GM12872 (cell line): ENCODE measurements around the gene OR2V2.

ENCODE experiments used
- CTCF ChIP-seq: IDR thresholded peaks from 3 replicates; pipeline ENCODE4 v1.5.1; 2011; ENCODE audit warnings: low read depth, mild to moderate bottlenecking, low read length, moderate library complexity; ENCODE audit not compliant: insufficient read depth

OR2V2 gene

DNA sequence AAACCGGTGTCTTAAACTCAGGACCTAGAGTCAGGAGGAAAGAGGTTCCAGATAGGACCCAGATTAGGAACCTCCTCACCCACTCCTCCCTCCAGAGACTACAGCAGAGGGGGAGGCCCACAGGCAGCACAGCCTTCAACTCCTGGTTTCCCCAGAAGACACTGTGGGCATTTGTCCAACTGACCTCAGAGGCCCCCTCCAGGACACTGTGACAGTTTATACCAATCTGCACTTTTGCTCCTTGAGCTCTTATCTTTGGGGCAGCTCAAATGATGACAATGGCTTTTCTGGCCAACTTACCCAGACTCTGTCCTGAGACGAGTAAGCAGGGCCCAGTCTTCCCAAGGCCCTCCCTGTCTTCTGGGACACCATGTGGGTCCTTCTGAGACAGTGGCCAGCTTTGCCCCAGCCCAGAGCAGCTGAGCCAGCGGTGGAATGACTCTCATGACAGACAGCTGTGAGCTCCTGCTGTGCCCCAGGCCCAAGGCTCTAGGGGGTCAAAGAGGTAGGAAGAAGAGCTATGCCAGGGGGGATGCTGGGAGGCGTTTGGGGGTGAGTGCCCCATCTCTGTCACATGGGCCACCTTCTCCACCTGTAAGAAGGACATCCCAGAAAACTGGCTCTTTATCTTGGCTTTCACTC is 14.3 kb downstream of the OR2V2 start:
- no peak for TF ChIP-seq CTCF

DNA sequence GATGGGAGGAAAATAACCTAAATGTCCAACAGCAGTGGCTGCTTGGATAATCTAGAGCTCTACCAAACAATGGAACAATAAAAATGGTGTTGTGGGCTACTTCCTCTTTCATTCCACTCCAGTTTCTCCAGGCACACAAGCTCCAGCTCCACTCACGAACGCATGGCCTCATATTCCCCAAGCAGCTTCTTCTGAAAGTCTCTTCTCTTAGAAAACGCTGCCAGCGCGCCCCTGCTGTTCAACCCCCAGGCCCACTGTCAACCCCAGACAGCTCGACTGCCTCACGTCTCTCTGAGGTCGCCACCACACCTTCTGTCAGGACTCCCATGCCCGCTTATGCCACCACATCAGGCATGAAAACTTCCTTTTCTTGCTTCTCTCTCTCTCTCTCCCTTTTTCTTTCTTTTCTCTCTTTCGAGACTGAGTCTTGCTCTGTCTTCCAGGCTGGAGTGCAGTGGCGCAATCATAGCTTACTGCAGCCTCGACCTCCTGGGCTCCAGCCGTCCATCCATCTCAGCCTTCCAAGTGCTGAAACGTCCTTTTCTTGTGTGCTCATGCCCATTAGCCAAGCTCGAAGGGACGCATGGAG is 16.2 kb downstream of the OR2V2 start:
- TF ChIP-seq CTCF = 0 out of 3 replicates have a peak, but pooled peaks have one; percentile 21

- no peak for TF ChIP-seq CTCF
Measured at GRCh38 chr5:181164076-181164952, 16.9 kb downstream of the OR2V2 start.

GRCh38 chr5:181166812-181167733 is 19.7 kb downstream of the OR2V2 start:
- TF ChIP-seq CTCF = no peak

DNA sequence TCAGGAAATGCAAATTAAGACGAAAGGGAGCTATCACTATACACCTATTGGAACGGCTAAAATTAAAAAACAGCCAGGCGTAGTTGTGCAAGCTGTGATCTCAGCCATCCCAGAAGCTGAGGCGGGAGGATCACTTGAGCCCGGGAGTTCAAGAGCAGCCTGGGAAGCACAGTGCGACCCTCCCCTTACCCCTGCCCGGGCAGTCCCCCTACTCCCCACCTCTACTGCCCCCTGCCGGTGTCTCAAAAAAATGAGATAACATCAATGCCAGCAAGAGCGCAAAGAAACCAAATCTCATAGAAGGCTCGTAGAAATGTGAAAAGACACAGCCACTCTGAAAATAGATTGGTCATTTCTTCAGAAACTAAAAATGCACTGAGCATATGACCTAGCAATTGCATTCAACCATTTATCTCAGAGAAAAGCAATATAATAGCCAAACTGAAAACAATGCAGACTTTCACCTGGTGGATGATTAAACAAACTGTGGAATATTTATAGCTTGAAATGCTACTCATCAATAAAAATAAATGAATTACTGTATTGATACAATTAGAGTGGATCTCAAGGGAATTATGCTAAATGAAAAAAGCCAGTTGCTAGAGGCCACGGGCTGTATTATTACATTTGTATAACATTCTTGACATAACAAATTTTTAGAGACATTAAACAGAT is 20.6 kb downstream of the OR2V2 start:
- peak; percentile 74 for TF ChIP-seq CTCF

DNA sequence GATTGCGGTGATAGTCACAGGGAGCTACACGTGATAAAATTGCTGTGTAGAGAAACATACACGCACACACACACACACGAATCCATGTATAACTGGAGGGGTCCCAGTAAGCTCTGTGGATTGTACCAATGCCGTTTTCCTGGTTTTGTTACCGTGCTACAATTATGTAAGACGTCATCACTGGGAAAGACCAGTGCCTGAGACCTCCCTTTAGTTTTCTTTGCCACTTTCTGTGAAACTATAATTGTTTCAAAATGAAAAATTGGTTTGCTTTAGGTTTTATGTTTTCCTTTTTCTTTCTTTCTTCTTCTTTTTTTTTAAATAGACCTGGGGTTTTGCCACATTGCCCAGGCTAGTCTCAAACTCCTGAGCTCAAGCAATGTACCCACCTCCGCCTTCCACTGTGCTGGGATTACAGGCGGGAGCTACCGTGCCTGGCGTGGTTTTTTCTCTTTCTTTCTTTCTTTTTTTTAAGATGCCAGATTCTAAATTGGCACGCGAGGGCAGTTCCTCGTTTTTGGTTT is 21.3 kb downstream of the OR2V2 start:
- no peak for TF ChIP-seq CTCF
